H1 (cell line): Measurements from ENCODE around the gene AMN. TPM values are rescaled to one million over a fixed set of nuclear protein-coding genes. Genes with fewer than 3 reads are reported as not detected.
A peak's percentile ranks its signal among the peaks of the same experiment; 100 is the strongest.

ENCODE experiments used
- CTCF ChIA-PET: fragments of 300-600 bp; sonication (Branson Sonifier 250); formaldehyde crosslinking; loops from one replicate; lab custom pipeline; 2021; ENCODE audit not compliant: partially characterized antibody; lab: Charles Lee
- POLR2A ChIA-PET: fragments of 300-600 bp; sonication (Branson Sonifier 250); formaldehyde crosslinking; loops from one replicate; lab custom pipeline; 2021; ENCODE audit warnings: inconsistent platforms; ENCODE audit not compliant: partially characterized antibody; lab: Charles Lee
- DNase-seq, 2 experiments: peaks; one replicate each; pipeline versions ENCODE4 v3.0.0 to v3.0.0-alpha.2; 2010 to 2022; ENCODE audit warnings: low spot score in 2 of 2, low read depth in 1 of 2, mixed read lengths in 1 of 2
- FAIRE-seq: peaks from 2 replicates; lab custom pipeline; 2011; peaks lifted over from hg19 to GRCh38; lab: Jason Lieb, UNC
- H2AFZ ChIP-seq: 2 replicates; pipeline ENCODE4 v1.8.1; 2012; ENCODE audit warnings: low read length, inconsistent platforms
- H2AK5ac ChIP-seq: 2 replicates; pipeline ENCODE4 v1.6.1; 2013; ENCODE audit warnings: low read depth, low read length
- H2BK120ac ChIP-seq: replicated peaks from 2 replicates; pipeline ENCODE3; 2013; ENCODE audit warnings: low read depth, low read length, inconsistent platforms
- H2BK12ac ChIP-seq: 2 replicates; pipeline ENCODE4 v1.6.1; 2013; ENCODE audit warnings: low read depth, low read length
- H2BK15ac ChIP-seq: 2 replicates; pipeline ENCODE4 v1.6.1; 2013; ENCODE audit warnings: low read length
- H2BK20ac ChIP-seq: 2 replicates; pipeline ENCODE4 v1.6.1; 2013; ENCODE audit warnings: low read length
- H2BK5ac ChIP-seq: 2 replicates; pipeline ENCODE4 v1.6.1; 2013; ENCODE audit warnings: low read depth, low read length
- H3K14ac ChIP-seq: 2 replicates; pipeline ENCODE4 v1.6.1; 2013; ENCODE audit warnings: inconsistent platforms; ENCODE audit not compliant: insufficient read length
- H3K18ac ChIP-seq: 2 replicates; pipeline ENCODE4 v1.6.1; 2013; ENCODE audit warnings: low read length; ENCODE audit errors: extremely low read depth
- H3K23ac ChIP-seq: 2 replicates; pipeline ENCODE4 v1.6.1; 2013; ENCODE audit warnings: inconsistent platforms; ENCODE audit not compliant: insufficient read length
- H3K23me2 ChIP-seq: 2 replicates; pipeline ENCODE4 v1.6.1; 2013; ENCODE audit warnings: low read depth, low read length
- H3K27ac ChIP-seq: 2 replicates; pipeline ENCODE4 v1.6.1; 2011; ENCODE audit warnings: low read depth, low read length, inconsistent platforms
- H3K27me3 ChIP-seq, 4 experiments: replicated peaks in 1 of 4; 1 replicate in 1 of 4; 2 replicates in 3 of 4; pipeline versions ENCODE4 v1.6.1 to v1.8.1; 2011 to 2013; ENCODE audit warnings: low read length in 3 of 4, mild to moderate bottlenecking in 3 of 4, inconsistent platforms in 2 of 4, mixed read lengths in 2 of 4, moderate library complexity in 1 of 4; ENCODE audit not compliant: control insufficient read depth in 3 of 4, insufficient read depth in 3 of 4; ENCODE audit errors: extremely low read depth in 1 of 4
- H3K36me3 ChIP-seq, 4 experiments: 2 replicates each; pipeline versions ENCODE4 v1.6.1 to v1.8.1; 2011 to 2013; ENCODE audit warnings: mild to moderate bottlenecking in 4 of 4, low read length in 3 of 4, moderate library complexity in 2 of 4, control low read depth in 1 of 4, inconsistent platforms in 1 of 4; ENCODE audit not compliant: insufficient read depth in 4 of 4, control insufficient read depth in 2 of 4
- H3K4ac ChIP-seq: replicated peaks from 2 replicates; pipeline ENCODE3; 2013; ENCODE audit warnings: low read length, low read depth, mixed read lengths, inconsistent platforms; ENCODE audit not compliant: insufficient read length
- H3K4me1 ChIP-seq, 4 experiments: replicated peaks in 1 of 4; 1 replicate in 1 of 4; 2 replicates in 3 of 4; pipeline versions ENCODE4 v1.6.1 to v1.8.1; 2011 to 2013; ENCODE audit warnings: low read length in 3 of 4, inconsistent platforms in 2 of 4, mixed read lengths in 1 of 4; ENCODE audit not compliant: insufficient read depth in 4 of 4, control insufficient read depth in 3 of 4
- H3K4me2 ChIP-seq, 2 experiments: 2 replicates each; pipeline versions ENCODE4 v1.6.1 to v1.8.1; 2011 to 2013; ENCODE audit warnings: low read depth in 2 of 2, low read length in 2 of 2, control low read depth in 1 of 2, inconsistent platforms in 1 of 2, mild to moderate bottlenecking in 1 of 2; ENCODE audit not compliant: insufficient read depth in 1 of 2
- H3K4me3 ChIP-seq, 4 experiments: fragments of 200-600, 300-600 bp in 1 of 4; sonication (generic), shearing (Covaris generic), sonication (Bioruptor Twin) in 1 of 4; 2 replicates each; pipeline versions ENCODE4 v1.5.1 to v1.8.1; 2011 to 2016; ENCODE audit warnings: low read length in 4 of 4, low read depth in 3 of 4, control low read depth in 2 of 4, inconsistent platforms in 2 of 4, mild to moderate bottlenecking in 2 of 4, mixed read lengths in 1 of 4, moderate library complexity in 1 of 4; ENCODE audit not compliant: insufficient read depth in 2 of 4; ENCODE audit errors: extremely low read depth in 1 of 4
- H3K56ac ChIP-seq: replicated peaks from 2 replicates; pipeline ENCODE3; 2013; ENCODE audit warnings: low read depth, mild to moderate bottlenecking, mixed read lengths, low read length, inconsistent platforms; ENCODE audit not compliant: insufficient read length
- H3K79me1 ChIP-seq: 2 replicates; pipeline ENCODE4 v1.6.1; 2013; ENCODE audit warnings: low read depth, low read length, control low read depth
- H3K79me2 ChIP-seq, 2 experiments: 2 replicates each; pipeline versions ENCODE4 v1.6.1 to v1.8.1; 2012 to 2013; ENCODE audit warnings: low read length in 2 of 2, mild to moderate bottlenecking in 2 of 2, inconsistent platforms in 1 of 2; ENCODE audit not compliant: insufficient read depth in 2 of 2, control insufficient read depth in 1 of 2
- H3K9ac ChIP-seq, 4 experiments: replicated peaks in 1 of 4; 1 replicate in 1 of 4; 2 replicates in 3 of 4; pipeline versions ENCODE4 v1.6.1 to v1.8.1; 2011 to 2013; ENCODE audit warnings: low read depth in 3 of 4, low read length in 3 of 4, control low read depth in 2 of 4, mild to moderate bottlenecking in 2 of 4, moderate library complexity in 2 of 4, inconsistent platforms in 1 of 4; ENCODE audit errors: extremely low read depth in 1 of 4
- H3K9me3 ChIP-seq, 2 experiments: 2 replicates each; pipeline versions ENCODE4 v1.6.1 to v1.8.1; 2012 to 2013; ENCODE audit warnings: mild to moderate bottlenecking in 2 of 2, moderate library complexity in 2 of 2, control low read depth in 1 of 2, inconsistent platforms in 1 of 2, low read depth in 1 of 2, low read length in 1 of 2, mixed read lengths in 1 of 2; ENCODE audit not compliant: insufficient read depth in 2 of 2
- H4K20me1 ChIP-seq, 2 experiments: replicated peaks in 1 of 2; 2 replicates each; pipeline versions ENCODE3 to v1.8.1; 2011 to 2013; ENCODE audit warnings: inconsistent platforms in 2 of 2, low read length in 2 of 2, mild to moderate bottlenecking in 1 of 2; ENCODE audit not compliant: insufficient read depth in 2 of 2, control insufficient read depth in 1 of 2
- H4K5ac ChIP-seq: 2 replicates; pipeline ENCODE4 v1.6.1; 2013; ENCODE audit warnings: low read length, low read depth, mixed read lengths, inconsistent platforms; ENCODE audit not compliant: insufficient read length
- H4K8ac ChIP-seq: 2 replicates; pipeline ENCODE4 v1.8.0; 2013; ENCODE audit warnings: mild to moderate bottlenecking, moderate library complexity, low read length, inconsistent platforms; ENCODE audit not compliant: insufficient read depth; ENCODE audit errors: extremely low read depth
- H4K91ac ChIP-seq: replicated peaks from 2 replicates; pipeline ENCODE3; 2013; ENCODE audit warnings: low read length, mixed read lengths, inconsistent platforms; ENCODE audit not compliant: insufficient read length
- ASH2L ChIP-seq: fragments of 200-600, 300-600 bp; sonication (generic); IDR thresholded peaks from one replicate; pipeline ENCODE4 v1.7.1; 2017; ENCODE audit warnings: low read length
- HDAC2 ChIP-seq, 2 experiments: fragments of 300-600 bp in 1 of 2; sonication (generic) in 1 of 2; IDR thresholded peaks; 2 replicates each; pipeline ENCODE4 v1.6.1; 2011 to 2012; ENCODE audit warnings: low read depth in 2 of 2, low read length in 2 of 2, mild to moderate bottlenecking in 2 of 2, moderate library complexity in 2 of 2, borderline replicate concordance in 1 of 2, inconsistent platforms in 1 of 2
- NRF1 ChIP-seq: IDR thresholded peaks from 2 replicates; pipeline ENCODE4 v1.6.1; 2011; ENCODE audit warnings: mild to moderate bottlenecking, low read depth, low read length, improper control_type of control experiment
- SP2 ChIP-seq: IDR thresholded peaks from 2 replicates; pipeline ENCODE4 v1.6.1; 2012; ENCODE audit warnings: mild to moderate bottlenecking, low read length, inconsistent platforms
- WGBS, 2 experiments: shearing (Covaris generic) in 1 of 2; methylation state at CpG; one replicate each; pipeline versions ENCODE4 v1.1.6 to v1.1.7; 2013 to 2015; ENCODE audit warnings: low lambda C conversion rate in 2 of 2, mixed read lengths in 2 of 2, inconsistent platforms in 1 of 2, low coverage in 1 of 2, missing lambda C conversion rate in 1 of 2; ENCODE audit not compliant: insufficient replicate concordance in 2 of 2, insufficient coverage in 1 of 2, insufficient read length in 1 of 2; ENCODE audit errors: extremely low coverage in 1 of 2, missing lambda C conversion rate in 1 of 2; 5-methylcytosine and 5-hydroxymethylcytosine counted together
- polyA plus RNA-seq, 7 experiments: library from polyadenylated mRNA; depleted of rRNA in 3 of 7; stranded (reverse) in 5 of 7; unstranded in 2 of 7; fragments of >200 nt in 5 of 7; fragments of 200-250 nt in 2 of 7; gene quantifications; 1 replicate in 5 of 7; 2 replicates in 1 of 7; 4 replicates in 1 of 7; pipeline versions ENCODE4 v1.2.1 to v1.2.3, GENCODE V29; 2011 to 2013; ENCODE audit warnings: missing spikeins in 2 of 7, mixed read lengths in 2 of 7
- total RNA-seq: library from RNA; stranded (reverse); fragmentation: NEBNext Ultra II Directional; extraction: Animal tissue kit (Norgen Biotek cat#: 25700); gene quantifications from 2 replicates; pipeline ENCODE4 v1.2.1, GENCODE V29; 2021
- TF ChIP-seq, protein P1 (sequence below): IDR thresholded peaks from 2 replicates; pipeline ENCODE4 v1.6.1; 2012; ENCODE audit warnings: inconsistent platforms
- TF ChIP-seq, protein P2 (sequence below): IDR thresholded peaks from 2 replicates; pipeline ENCODE4 v1.6.1; 2012; ENCODE audit warnings: low read length, inconsistent platforms
- TF ChIP-seq, protein P3 (sequence below): IDR thresholded peaks from 2 replicates; pipeline ENCODE4 v1.6.1; 2011; ENCODE audit warnings: low read depth, mild to moderate bottlenecking, low read length; ENCODE audit not compliant: insufficient read depth

Gene AMN
- total and polyA plus RNA-seq, 2 of the 8 experiments (the other 6 are each of a cell fraction or from before 2014, with no cell fraction given): 0.77 to 1.5 TPM

DNA sequence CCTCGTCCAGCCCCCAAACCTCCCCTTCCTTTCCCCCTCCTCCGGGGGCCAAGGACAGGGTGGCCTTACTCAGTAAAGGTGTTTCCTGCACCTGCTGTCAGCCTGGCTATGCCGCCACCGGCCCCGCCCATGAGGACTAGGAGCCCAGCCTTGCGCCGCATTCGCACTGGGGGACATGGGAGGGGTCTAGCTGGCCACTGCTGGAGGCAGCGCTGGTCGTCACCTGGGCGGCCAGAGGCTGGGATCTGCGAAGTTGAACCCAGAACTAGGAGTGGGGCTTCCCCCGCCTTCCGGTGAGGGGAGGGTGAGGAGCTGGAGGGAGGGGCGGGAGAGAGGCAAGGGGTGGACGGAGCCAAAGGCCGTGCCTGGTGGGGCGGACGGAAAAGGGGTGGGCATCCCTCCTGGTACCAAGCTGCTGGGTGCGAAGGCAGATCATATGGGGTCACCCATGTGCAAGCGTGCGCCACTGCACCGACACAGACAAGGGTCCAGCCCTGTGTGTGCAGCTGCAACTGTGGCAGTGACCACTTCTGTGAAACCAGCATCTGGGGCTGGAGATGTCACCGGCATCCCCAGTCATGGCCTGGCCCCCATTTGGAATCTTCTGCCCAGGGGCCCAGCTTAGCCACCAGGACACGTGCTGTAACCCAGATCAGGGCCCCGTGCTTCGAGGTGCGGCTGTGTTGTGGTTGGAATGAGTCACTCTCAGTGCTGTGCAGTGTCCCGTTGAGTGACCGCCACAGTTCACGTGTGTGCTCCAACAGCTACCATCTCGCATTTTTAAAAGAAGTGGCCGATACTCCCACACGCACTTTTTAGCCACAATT is 8.5 kb downstream of the AMN start:
- H3K9me3 ChIP-seq: no peaks in the 10 kb centered on the region
- H4K91ac ChIP-seq: no peak overlapping the region
- H2BK120ac ChIP-seq: no peak overlapping the region
- no peak for FAIRE-seq
- H2BK20ac ChIP-seq: no peak overlapping the region
- no peaks in the 10 kb centered on the region for H3K79me2 ChIP-seq
- H3K4me2 ChIP-seq: peak overlapping the region; percentile 88 to 98
- no peak overlapping the region for H3K4ac ChIP-seq
- H3K23me2 ChIP-seq: peaks cover 21% of the 10 kb centered on the region; the same call in 1 of the 2 replicates
- no peak overlapping the region for H2BK5ac ChIP-seq
- peaks cover 0 to 12% of the 10 kb centered on the region in 2 experiments for H4K20me1 ChIP-seq
- no peak overlapping the region for H4K5ac ChIP-seq
- peaks cover 0 to 14% (median 4%) of the 10 kb centered on the region in 4 experiments; a peak in 4 of 8 replicates for H3K36me3 ChIP-seq
- DNase-seq: peak in 1 of 2 experiments; percentile 82
- H2BK12ac ChIP-seq: no peak overlapping the region
- no peak overlapping the region for H3K56ac ChIP-seq
- H2BK15ac ChIP-seq: no peak overlapping the region
- H3K9ac ChIP-seq: no peak overlapping the region
- no peak overlapping the region for H4K8ac ChIP-seq
- H3K79me1 ChIP-seq: no peaks in the 10 kb centered on the region
- CTCF ChIA-PET: interaction anchor here (0.7 to 1.3 kb wide), 5 partner anchors 13 to 423 kb away, joined by 3 to 7 read pairs (median 3); no protein-coding TSS in a partner anchor
- H3K27me3 ChIP-seq: peaks cover 26 to 57% (median 51%) of the 10 kb centered on the region in 4 experiments
- no peak overlapping the region; the same call in 1 of the 2 replicates for H2AFZ ChIP-seq
- H3K4me3 ChIP-seq: peak overlapping the region in 3 of 4 experiments; percentile 8 to 92 (median 10); a peak in 4 of 8 replicates
- 57% methylated on average over 21 of the region's 34 CpGs; no CpG with 5 or more reads in 1 of the 2 experiments for WGBS, 2 experiments
- no peak overlapping the region for H3K23ac ChIP-seq
- no peak overlapping the region for H3K27ac ChIP-seq
- no peak overlapping the region for H2AK5ac ChIP-seq
- H3K14ac ChIP-seq: no peak overlapping the region
- POLR2A ChIA-PET: interaction anchor here (0.9 to 1.1 kb wide), 5 partner anchors 10 to 311 kb away, joined by 3 to 4 read pairs (median 3); no protein-coding TSS in a partner anchor
- peaks cover 3 to 26% (median 17%) of the 10 kb centered on the region in 4 experiments for H3K4me1 ChIP-seq
- H3K18ac ChIP-seq: no peak overlapping the region
- TF ChIP-seq, protein P1, sequence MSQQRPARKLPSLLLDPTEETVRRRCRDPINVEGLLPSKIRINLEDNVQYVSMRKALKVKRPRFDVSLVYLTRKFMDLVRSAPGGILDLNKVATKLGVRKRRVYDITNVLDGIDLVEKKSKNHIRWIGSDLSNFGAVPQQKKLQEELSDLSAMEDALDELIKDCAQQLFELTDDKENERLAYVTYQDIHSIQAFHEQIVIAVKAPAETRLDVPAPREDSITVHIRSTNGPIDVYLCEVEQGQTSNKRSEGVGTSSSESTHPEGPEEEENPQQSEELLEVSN: no peak
- TF ChIP-seq SP2: no peak
- TF ChIP-seq, protein P2, sequence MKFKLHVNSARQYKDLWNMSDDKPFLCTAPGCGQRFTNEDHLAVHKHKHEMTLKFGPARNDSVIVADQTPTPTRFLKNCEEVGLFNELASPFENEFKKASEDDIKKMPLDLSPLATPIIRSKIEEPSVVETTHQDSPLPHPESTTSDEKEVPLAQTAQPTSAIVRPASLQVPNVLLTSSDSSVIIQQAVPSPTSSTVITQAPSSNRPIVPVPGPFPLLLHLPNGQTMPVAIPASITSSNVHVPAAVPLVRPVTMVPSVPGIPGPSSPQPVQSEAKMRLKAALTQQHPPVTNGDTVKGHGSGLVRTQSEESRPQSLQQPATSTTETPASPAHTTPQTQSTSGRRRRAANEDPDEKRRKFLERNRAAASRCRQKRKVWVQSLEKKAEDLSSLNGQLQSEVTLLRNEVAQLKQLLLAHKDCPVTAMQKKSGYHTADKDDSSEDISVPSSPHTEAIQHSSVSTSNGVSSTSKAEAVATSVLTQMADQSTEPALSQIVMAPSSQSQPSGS: no peak
- no peak for TF ChIP-seq ASH2L
- no peak for TF ChIP-seq NRF1
- TF ChIP-seq HDAC2 (IDR thresholded peaks at IDR 0.05; ENCODE audit: borderline replicate concordance in 1 of 2, low read depth in 2 of 2, low read length in 2 of 2): no peak
- TF ChIP-seq, protein P3, sequence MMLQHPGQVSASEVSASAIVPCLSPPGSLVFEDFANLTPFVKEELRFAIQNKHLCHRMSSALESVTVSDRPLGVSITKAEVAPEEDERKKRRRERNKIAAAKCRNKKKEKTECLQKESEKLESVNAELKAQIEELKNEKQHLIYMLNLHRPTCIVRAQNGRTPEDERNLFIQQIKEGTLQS: no peak
